GM13976 (cell line): ENCODE data around the gene C1orf167.

Experiments
- DNase-seq: peaks from one replicate; pipeline ENCODE4 v3.0.0; 2012; ENCODE audit warnings: low spot score
- CTCF ChIP-seq: IDR thresholded peaks from 2 replicates; pipeline ENCODE4 v1.5.1; 2012; ENCODE audit warnings: borderline replicate concordance, mild to moderate bottlenecking; ENCODE audit not compliant: insufficient read depth; ENCODE audit errors: extremely low read depth, missing control alignments, control extremely low read depth
- in situ Hi-C: fragments of 300-500 bp; cut with MboI; formaldehyde crosslinking; loops from one replicate; pipeline ENCODE4 v1.12.0; 2022; ENCODE audit warnings: low sequenced_read_pairs, mixed read lengths, inconsistent platforms; ENCODE audit not compliant: unreplicated experiment

Gene C1orf167

GRCh38 chr1:11777658-11778322 lies 15.8 kb downstream of the C1orf167 start:
- DNase-seq = no peak
- no peak for TF ChIP-seq CTCF
- in situ Hi-C loops = no loop called here

GRCh38 chr1:11778336-11778735 lies 16.3 kb downstream of the C1orf167 start:
- in situ Hi-C loops = no loop called here
- no peak for DNase-seq
- TF ChIP-seq CTCF = no peak

GRCh38 chr1:11778844-11779623 lies 17.0 kb downstream of the C1orf167 start:
- in situ Hi-C loops = no loop called here
- DNase-seq = no peak
- TF ChIP-seq CTCF = no peak

GRCh38 chr1:11779715-11780379 lies 17.9 kb downstream of the C1orf167 start:
- in situ Hi-C loops = no loop called here
- DNase-seq = no peak
- no peak for TF ChIP-seq CTCF

GRCh38 chr1:11780380-11781147 lies 18.6 kb downstream of the C1orf167 start:
- in situ Hi-C loops = no loop called here
- DNase-seq = no peak
- TF ChIP-seq CTCF = no peak

- no peak for DNase-seq
- in situ Hi-C loops = no loop called here
- no peak for TF ChIP-seq CTCF
These were observed 19.3 kb downstream of the C1orf167 start for GRCh38 chr1:11781297-11781696.
